Keratinocyte (primary cell): Measurements from ENCODE around the gene GPC5. TPM values are rescaled to one million over a fixed set of nuclear protein-coding genes. Genes with fewer than 3 reads are reported as not detected.

Experiments
- DNase-seq: peaks from one replicate; pipeline ENCODE4 v3.0.0-alpha.2; 2011; ENCODE audit warnings: low read depth, missing footprints, low spot score
- FAIRE-seq: peaks from 2 replicates; lab custom pipeline; 2011; peaks lifted over from hg19 to GRCh38; lab: Jason Lieb, UNC
- H2AFZ ChIP-seq: 2 replicates; pipeline ENCODE4 v1.6.0; 2012; ENCODE audit warnings: low read length, control low read depth, inconsistent platforms; ENCODE audit not compliant: control insufficient read depth
- H3K27ac ChIP-seq: 2 replicates; pipeline ENCODE4 v1.5.1; 2011; ENCODE audit warnings: low read length; ENCODE audit not compliant: control insufficient read depth, insufficient read depth
- H3K27me3 ChIP-seq: 3 replicates; pipeline ENCODE4 v1.6.0; 2011; ENCODE audit warnings: low read length; ENCODE audit not compliant: control insufficient read depth, insufficient read depth; ENCODE audit errors: extremely low read depth
- H3K36me3 ChIP-seq, 2 experiments: 2 replicates in 1 of 2; 3 replicates in 1 of 2; pipeline ENCODE4 v1.5.1; 2011; ENCODE audit warnings: low read length in 2 of 2, mild to moderate bottlenecking in 1 of 2; ENCODE audit not compliant: control insufficient read depth in 2 of 2, insufficient read depth in 2 of 2; ENCODE audit errors: extremely low read depth in 1 of 2
- H3K4me1 ChIP-seq: 3 replicates; pipeline ENCODE4 v1.5.1; 2011; ENCODE audit warnings: low read length; ENCODE audit not compliant: control insufficient read depth, insufficient read depth; ENCODE audit errors: extremely low read depth
- H3K4me2 ChIP-seq: 3 replicates; pipeline ENCODE4 v1.6.0; 2011; ENCODE audit warnings: low read depth, low read length; ENCODE audit not compliant: control insufficient read depth, insufficient read depth; ENCODE audit errors: extremely low read depth
- H3K4me3 ChIP-seq, 3 experiments: fragments of 200-600 bp in 1 of 3; sonication (generic) in 1 of 3; 2 replicates in 2 of 3; 3 replicates in 1 of 3; pipeline ENCODE4 v1.5.1; 2011 to 2016; ENCODE audit warnings: low read length in 3 of 3, mild to moderate bottlenecking in 3 of 3, control low read depth in 2 of 3, inconsistent platforms in 1 of 3, low read depth in 1 of 3, mixed read lengths in 1 of 3, mixed run types in 1 of 3, moderate library complexity in 1 of 3; ENCODE audit not compliant: control insufficient read depth in 2 of 3, insufficient read depth in 2 of 3; ENCODE audit errors: extremely low read depth in 1 of 3
- H3K79me2 ChIP-seq: 2 replicates; pipeline ENCODE4 v1.6.0; 2012; ENCODE audit warnings: low read length; ENCODE audit not compliant: control insufficient read depth, insufficient read depth
- H3K9ac ChIP-seq: 3 replicates; pipeline ENCODE4 v1.6.0; 2011; ENCODE audit warnings: low read length; ENCODE audit not compliant: control insufficient read depth, insufficient read depth; ENCODE audit errors: extremely low read depth
- H3K9me1 ChIP-seq: 3 replicates; pipeline ENCODE4 v1.6.0; 2011; ENCODE audit warnings: low read length; ENCODE audit not compliant: control insufficient read depth, insufficient read depth; ENCODE audit errors: extremely low read depth
- H3K9me3 ChIP-seq: 2 replicates; pipeline ENCODE4 v1.5.1; 2012; ENCODE audit warnings: low read depth, low read length; ENCODE audit not compliant: control insufficient read depth
- H4K20me1 ChIP-seq: 3 replicates; pipeline ENCODE4 v1.6.0; 2011; ENCODE audit warnings: low read length; ENCODE audit not compliant: control insufficient read depth, insufficient read depth; ENCODE audit errors: extremely low read depth
- EZH2 ChIP-seq: IDR thresholded peaks from one replicate; pipeline ENCODE4 v1.6.1; 2012; ENCODE audit warnings: inconsistent platforms, mild to moderate bottlenecking, low read length, moderate library complexity
- dilution Hi-C: fragments of 300-500 bp; cut with MboI; formaldehyde crosslinking; loops from one replicate; pipeline ENCODE4 v1.7.0; 2020; ENCODE audit warnings: low sequenced_read_pairs; ENCODE audit not compliant: extremely low pct_ligation_motif_present
- polyA plus RNA-seq, 5 experiments: library from polyadenylated mRNA; depleted of rRNA in 3 of 5; stranded (reverse) in 3 of 5; stranded (forward) in 1 of 5; unstranded in 1 of 5; fragments of >200 nt; gene quantifications; 1 replicate in 1 of 5; 2 replicates in 3 of 5; 3 replicates in 1 of 5; pipeline versions ENCODE4 v1.2.1 to v1.2.3, GENCODE V29; 2011 to 2012; ENCODE audit warnings: missing spikeins in 2 of 5, low read depth in 1 of 5, low replicate concordance in 1 of 5
- TF ChIP-seq, protein P1 (sequence below), 3 experiments: IDR thresholded peaks in 1 of 3; conservative IDR thresholded peaks in 1 of 3; optimal IDR thresholded peaks in 1 of 3; 2 replicates in 2 of 3; 3 replicates in 1 of 3; pipeline versions ENCODE3 to v1.5.1; 2011; ENCODE audit warnings: low read length in 3 of 3, mild to moderate bottlenecking in 3 of 3, moderate library complexity in 2 of 3, control low read depth in 1 of 3, inconsistent platforms in 1 of 3; ENCODE audit not compliant: insufficient read depth in 2 of 3; ENCODE audit errors: extremely low read depth in 1 of 3

Gene GPC5
- polyA plus RNA-seq, 1 donor (not counting 4 experiments of a cell fraction or from before 2014, with no cell fraction given): 0.10 TPM

DNA sequence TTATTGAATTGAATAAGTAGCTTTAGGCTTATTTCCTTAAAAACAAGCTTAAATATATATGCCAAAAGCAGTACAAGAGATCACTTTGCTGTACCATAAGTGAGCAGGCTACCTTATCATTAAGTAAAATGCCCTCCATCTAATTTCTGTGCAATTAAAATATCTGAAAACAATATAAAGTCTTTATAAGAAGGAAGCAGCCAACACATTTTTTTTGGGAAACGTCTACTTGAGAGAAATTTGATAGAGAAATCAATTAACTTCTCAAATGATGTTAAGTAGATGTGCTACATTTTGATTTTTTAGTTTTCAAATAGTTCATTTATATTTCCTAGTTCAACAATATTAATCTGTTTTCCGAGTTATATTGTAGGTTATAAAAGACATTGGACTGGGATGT is 52.5 kb downstream of the GPC5 start:
- Histone ChIP-seq H3K4me2 (no peak overlapping the region), H3K9me3 (no peaks in the 10 kb centered on the region), H3K9me1 (no peaks in the 10 kb centered on the region), H3K36me3 (no peaks in the 10 kb centered on the region), H2AFZ (no peak overlapping the region), H3K9ac (no peak overlapping the region), H4K20me1 (no peaks in the 10 kb centered on the region), H3K4me1 (no peaks in the 10 kb centered on the region), H3K27ac (no peak overlapping the region), H3K79me2 (no peaks in the 10 kb centered on the region), H3K4me3 (no peak overlapping the region), H3K27me3 (no peaks in the 10 kb centered on the region)
- FAIRE-seq (no peak), DNase-seq (no peak)
- TF ChIP-seq, protein P1, sequence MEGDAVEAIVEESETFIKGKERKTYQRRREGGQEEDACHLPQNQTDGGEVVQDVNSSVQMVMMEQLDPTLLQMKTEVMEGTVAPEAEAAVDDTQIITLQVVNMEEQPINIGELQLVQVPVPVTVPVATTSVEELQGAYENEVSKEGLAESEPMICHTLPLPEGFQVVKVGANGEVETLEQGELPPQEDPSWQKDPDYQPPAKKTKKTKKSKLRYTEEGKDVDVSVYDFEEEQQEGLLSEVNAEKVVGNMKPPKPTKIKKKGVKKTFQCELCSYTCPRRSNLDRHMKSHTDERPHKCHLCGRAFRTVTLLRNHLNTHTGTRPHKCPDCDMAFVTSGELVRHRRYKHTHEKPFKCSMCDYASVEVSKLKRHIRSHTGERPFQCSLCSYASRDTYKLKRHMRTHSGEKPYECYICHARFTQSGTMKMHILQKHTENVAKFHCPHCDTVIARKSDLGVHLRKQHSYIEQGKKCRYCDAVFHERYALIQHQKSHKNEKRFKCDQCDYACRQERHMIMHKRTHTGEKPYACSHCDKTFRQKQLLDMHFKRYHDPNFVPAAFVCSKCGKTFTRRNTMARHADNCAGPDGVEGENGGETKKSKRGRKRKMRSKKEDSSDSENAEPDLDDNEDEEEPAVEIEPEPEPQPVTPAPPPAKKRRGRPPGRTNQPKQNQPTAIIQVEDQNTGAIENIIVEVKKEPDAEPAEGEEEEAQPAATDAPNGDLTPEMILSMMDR (optimal IDR thresholded peaks at IDR 0.05 in 1 of 3, IDR thresholded peaks at IDR 0.05 in 1 of 3, conservative IDR thresholded peaks at IDR 0.05 in 1 of 3; ENCODE audit: extremely low read depth in 1 of 3, insufficient read depth in 2 of 3, low read length in 3 of 3): no peak
- TF ChIP-seq EZH2: no peak
- dilution Hi-C loops: no loop called here

DNA sequence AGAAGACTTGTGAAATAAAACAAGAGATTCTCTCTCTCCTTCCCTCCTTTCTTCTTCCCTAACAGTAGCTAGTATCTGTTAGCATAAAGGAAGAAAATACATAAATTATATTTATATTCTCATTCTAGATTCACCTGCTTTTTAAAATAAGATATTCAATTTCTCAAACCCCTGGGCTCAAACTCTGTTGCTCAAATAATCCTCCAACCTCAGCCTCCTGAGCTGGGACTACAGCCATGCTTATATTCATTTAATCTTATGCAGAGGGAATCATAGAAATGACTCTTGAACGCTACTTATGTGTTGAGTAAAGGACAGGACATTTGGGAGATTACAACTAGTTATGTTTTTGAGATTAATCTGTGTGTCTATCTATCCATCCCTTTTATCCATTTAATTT is 56.2 kb downstream of the GPC5 start:
- no peaks in the 10 kb centered on the region for H4K20me1 ChIP-seq
- H3K27ac ChIP-seq: no peak overlapping the region
- no peaks in the 10 kb centered on the region for H3K27me3 ChIP-seq
- dilution Hi-C loops: no loop called here
- no peaks in the 10 kb centered on the region for H3K79me2 ChIP-seq
- DNase-seq: no peak
- no peaks in the 10 kb centered on the region for H3K36me3 ChIP-seq
- no peak overlapping the region for H2AFZ ChIP-seq
- H3K4me1 ChIP-seq: no peaks in the 10 kb centered on the region
- TF ChIP-seq, protein P1 (optimal IDR thresholded peaks at IDR 0.05 in 1 of 3, IDR thresholded peaks at IDR 0.05 in 1 of 3, conservative IDR thresholded peaks at IDR 0.05 in 1 of 3; ENCODE audit: extremely low read depth in 1 of 3, insufficient read depth in 2 of 3, low read length in 3 of 3): no peak
- no peak for TF ChIP-seq EZH2
- H3K9me1 ChIP-seq: no peaks in the 10 kb centered on the region
- H3K9me3 ChIP-seq: no peaks in the 10 kb centered on the region
- H3K9ac ChIP-seq: no peak overlapping the region
- H3K4me2 ChIP-seq: no peak overlapping the region
- no peak overlapping the region for H3K4me3 ChIP-seq
- no peak for FAIRE-seq
